ENCODE measurements around the gene JMJD7.

GRCh38 chr15:41858756-41859155, 30.9 kb downstream of the JMJD7 start:
- no peak for TF ChIP-seq CTCF (IDR thresholded peaks at IDR 0.05)
- no peak for TF ChIP-seq POLR2A (IDR thresholded peaks at IDR 0.05)
- TF ChIP-seq POLR2AphosphoS5 (IDR thresholded peaks at IDR 0.05): no peak

Measured in breast epithelium (tissue), 3 donors.